DND-41 (cell line): ENCODE results near the gene CIROP.

ENCODE experiments used
- ATAC-seq: fragments of 200-7000 bp; cut with Tn5 transposase; 3 replicates; pipeline ENCODE4 v1.9.1; 2021; ENCODE audit warnings: low read depth; ENCODE audit not compliant: insufficient read depth
- DNase-seq: peaks from one replicate; pipeline ENCODE4 v3.0.0-alpha.2; 2020
- H2AFZ ChIP-seq: 2 replicates; pipeline ENCODE4 v1.6.0; 2012; ENCODE audit warnings: low read depth, low read length
- H3K27ac ChIP-seq: 2 replicates; pipeline ENCODE4 v1.5.1; 2012; ENCODE audit warnings: low read length, inconsistent platforms
- H3K27me3 ChIP-seq: fragments of 200-600 bp; sonication (generic); 2 replicates; pipeline ENCODE4 v1.6.0; 2012; ENCODE audit warnings: low read length, mild to moderate bottlenecking, inconsistent platforms; ENCODE audit not compliant: insufficient read depth, poor library complexity
- H3K36me3 ChIP-seq: 2 replicates; pipeline ENCODE4 v1.5.1; 2012; ENCODE audit warnings: low read length, inconsistent platforms; ENCODE audit not compliant: insufficient read depth
- H3K4me1 ChIP-seq: 2 replicates; pipeline ENCODE4 v1.5.1; 2012; ENCODE audit warnings: mild to moderate bottlenecking, low read length; ENCODE audit not compliant: insufficient read depth
- H3K4me2 ChIP-seq: 2 replicates; pipeline ENCODE4 v1.6.0; 2012; ENCODE audit warnings: mild to moderate bottlenecking, moderate library complexity, low read length, inconsistent platforms; ENCODE audit not compliant: insufficient read depth
- H3K4me3 ChIP-seq, 2 experiments: fragments of 200-600 bp in 1 of 2; shearing (Covaris generic) in 1 of 2; 2 replicates each; pipeline ENCODE4 v1.5.1; 2012 to 2016; ENCODE audit warnings: inconsistent platforms in 2 of 2, low read length in 2 of 2, mild to moderate bottlenecking in 2 of 2, low read depth in 1 of 2, moderate library complexity in 1 of 2
- H3K79me2 ChIP-seq: 2 replicates; pipeline ENCODE4 v1.6.0; 2012; ENCODE audit warnings: low read length, inconsistent platforms; ENCODE audit not compliant: insufficient read depth
- H3K9ac ChIP-seq: 2 replicates; pipeline ENCODE4 v1.6.0; 2012; ENCODE audit warnings: low read depth, mild to moderate bottlenecking, inconsistent platforms, low read length, moderate library complexity
- H3K9me3 ChIP-seq: 2 replicates; pipeline ENCODE4 v1.5.1; 2012; ENCODE audit warnings: low read length, moderate library complexity, mild to moderate bottlenecking, inconsistent platforms; ENCODE audit not compliant: insufficient read depth, severe bottlenecking
- H4K20me1 ChIP-seq: 2 replicates; pipeline ENCODE4 v1.6.0; 2012; ENCODE audit warnings: low read length; ENCODE audit not compliant: insufficient read depth
- CTCF ChIP-seq: IDR thresholded peaks from 2 replicates; pipeline ENCODE4 v1.5.1; 2012; ENCODE audit warnings: borderline replicate concordance, low read length, moderate library complexity, mild to moderate bottlenecking; ENCODE audit not compliant: poor library complexity, severe bottlenecking; ENCODE audit errors: extremely low read depth
- EZH2 ChIP-seq: IDR thresholded peaks from 3 replicates; pipeline ENCODE4 v1.6.1; 2012; ENCODE audit warnings: borderline replicate concordance, low read depth, mild to moderate bottlenecking, moderate library complexity, low read length, inconsistent platforms; ENCODE audit not compliant: severe bottlenecking

CIROP gene

GRCh38 chr14:23069413-23069806, 35.4 kb downstream of the CIROP start:
- TF ChIP-seq EZH2 (no peak), CTCF (no peak)
- H3K4me3 ChIP-seq: no peak overlapping the region
- no peak overlapping the region for H2AFZ ChIP-seq
- 0 out of 2 replicates have a peak overlapping the region, but pooled peaks have one; percentile 11 for H3K27ac ChIP-seq
- H3K9me3 ChIP-seq: no peaks in the 10 kb centered on the region
- ATAC-seq (no peak), DNase-seq (no peak)
- H3K4me2 ChIP-seq: peak overlapping the region; percentile 92; the same call in 1 of the 2 replicates
- H3K27me3 ChIP-seq: no peaks in the 10 kb centered on the region
- peaks cover 39% of the 10 kb centered on the region for H4K20me1 ChIP-seq
- peaks cover 57% of the 10 kb centered on the region for H3K79me2 ChIP-seq
- H3K36me3 ChIP-seq: peaks cover 67% of the 10 kb centered on the region
- peaks cover 40% of the 10 kb centered on the region for H3K4me1 ChIP-seq
- H3K9ac ChIP-seq: no peak overlapping the region

GRCh38 chr14:23068789-23069412, 35.9 kb downstream of the CIROP start:
- Histone ChIP-seq H3K4me1 (peaks cover 40% of the 10 kb centered on the region), H3K9ac (no peak overlapping the region), H2AFZ (no peak overlapping the region), H3K4me2 (peak overlapping the region; percentile 92), H4K20me1 (peaks cover 42% of the 10 kb centered on the region), H3K9me3 (no peaks in the 10 kb centered on the region), H3K27ac (peak overlapping the region; percentile 45; the same call in 1 of the 2 replicates), H3K79me2 (peaks cover 57% of the 10 kb centered on the region), H3K36me3 (peaks cover 71% of the 10 kb centered on the region), H3K4me3 (peak overlapping the region in 1 of 2 experiments; percentile 28; a peak in 1 of 4 replicates), H3K27me3 (no peaks in the 10 kb centered on the region)
- ATAC-seq (peak; percentile 75), DNase-seq (peak; percentile 82)
- TF ChIP-seq EZH2 (no peak), CTCF (peak; percentile 99)

- ATAC-seq (no peak), DNase-seq (no peak)
- no peak for TF ChIP-seq CTCF
- TF ChIP-seq EZH2: no peak
- H3K9ac ChIP-seq: no peak overlapping the region
- peaks cover 40% of the 10 kb centered on the region for H3K4me1 ChIP-seq
- peak overlapping the region; percentile 46 for H3K4me2 ChIP-seq
- peaks cover 79% of the 10 kb centered on the region for H3K36me3 ChIP-seq
- H2AFZ ChIP-seq: no peak overlapping the region
- 0 out of 2 replicates have a peak overlapping the region, but pooled peaks have one; percentile 45 for H3K27ac ChIP-seq
- 0 out of 4 replicates have a peak overlapping the region, but pooled peaks of 1 of the 2 experiments have one; percentile 28 for H3K4me3 ChIP-seq
- peaks cover 43% of the 10 kb centered on the region for H4K20me1 ChIP-seq
- no peaks in the 10 kb centered on the region for H3K9me3 ChIP-seq
- H3K27me3 ChIP-seq: no peaks in the 10 kb centered on the region
- H3K79me2 ChIP-seq: peaks cover 57% of the 10 kb centered on the region
Measured at GRCh38 chr14:23067847-23068788, 36.7 kb downstream of the CIROP start.
